ENCODE measurements around the gene FTCD. TPM values are rescaled to one million over a fixed set of nuclear protein-coding genes. Genes with fewer than 3 reads are reported as not detected.

The FTCD gene
- total and polyA plus RNA-seq, 10 of the 15 experiments (the other 5 are each of a cell fraction or from before 2014, with no cell fraction given): 0.27 to 0.28 TPM; not detected in 8

GRCh38 chr21:46157987-46158451 is 2.6 kb upstream of the FTCD start (continued):
- no peak for TF ChIP-seq BACH1 (IDR thresholded peaks at IDR 0.05; ENCODE audit: borderline replicate concordance)
- no peak for TF ChIP-seq ZBTB11 (CRISPR knock-in tag; IDR thresholded peaks at IDR 0.05)
- no peak for TF ChIP-seq ZNF217 (IDR thresholded peaks at IDR 0.05)
- no peak for TF ChIP-seq EED (IDR thresholded peaks at IDR 0.05; ENCODE audit: low read depth)
- TF ChIP-seq POLR2AphosphoS5 (IDR thresholded peaks at IDR 0.05; ENCODE audit: low read length): no peak
- TF ChIP-seq SUZ12 (IDR thresholded peaks at IDR 0.05; ENCODE audit: unreplicated experiment): no peak
- TF ChIP-seq SREBF2 (IDR thresholded peaks at IDR 0.05; ENCODE audit: low read length): no peak
- no peak for TF ChIP-seq IKZF1 (conservative IDR thresholded peaks at IDR 0.05)
- TF ChIP-seq SPI1 (IDR thresholded peaks at IDR 0.05; ENCODE audit: borderline replicate concordance, insufficient read depth, low read depth, low read length): no peak
- TF ChIP-seq BCLAF1 (IDR thresholded peaks at IDR 0.05): no peak
- no peak for TF ChIP-seq ETV6 (conservative IDR thresholded peaks at IDR 0.05 in 1 of 2, IDR thresholded peaks at IDR 0.05 in 1 of 2; ENCODE audit: borderline replicate concordance in 1 of 2, low read depth in 1 of 2)

All from GM12878 (cell line).